DND-41 (cell line): ENCODE data around the gene CNDP2.

ENCODE experiments used
- ATAC-seq: fragments of 200-7000 bp; cut with Tn5 transposase; 3 replicates; pipeline ENCODE4 v1.9.1; 2021; ENCODE audit warnings: low read depth; ENCODE audit not compliant: insufficient read depth
- DNase-seq: peaks from one replicate; pipeline ENCODE4 v3.0.0-alpha.2; 2020
- H2AFZ ChIP-seq: 2 replicates; pipeline ENCODE4 v1.6.0; 2012; ENCODE audit warnings: low read depth, low read length
- H3K27ac ChIP-seq: 2 replicates; pipeline ENCODE4 v1.5.1; 2012; ENCODE audit warnings: low read length, inconsistent platforms
- H3K27me3 ChIP-seq: fragments of 200-600 bp; sonication (generic); 2 replicates; pipeline ENCODE4 v1.6.0; 2012; ENCODE audit warnings: low read length, mild to moderate bottlenecking, inconsistent platforms; ENCODE audit not compliant: insufficient read depth, poor library complexity
- H3K36me3 ChIP-seq: 2 replicates; pipeline ENCODE4 v1.5.1; 2012; ENCODE audit warnings: low read length, inconsistent platforms; ENCODE audit not compliant: insufficient read depth
- H3K4me1 ChIP-seq: 2 replicates; pipeline ENCODE4 v1.5.1; 2012; ENCODE audit warnings: mild to moderate bottlenecking, low read length; ENCODE audit not compliant: insufficient read depth
- H3K4me2 ChIP-seq: 2 replicates; pipeline ENCODE4 v1.6.0; 2012; ENCODE audit warnings: mild to moderate bottlenecking, moderate library complexity, low read length, inconsistent platforms; ENCODE audit not compliant: insufficient read depth
- H3K4me3 ChIP-seq, 2 experiments: fragments of 200-600 bp in 1 of 2; shearing (Covaris generic) in 1 of 2; 2 replicates each; pipeline ENCODE4 v1.5.1; 2012 to 2016; ENCODE audit warnings: inconsistent platforms in 2 of 2, low read length in 2 of 2, mild to moderate bottlenecking in 2 of 2, low read depth in 1 of 2, moderate library complexity in 1 of 2
- H3K79me2 ChIP-seq: 2 replicates; pipeline ENCODE4 v1.6.0; 2012; ENCODE audit warnings: low read length, inconsistent platforms; ENCODE audit not compliant: insufficient read depth
- H3K9ac ChIP-seq: 2 replicates; pipeline ENCODE4 v1.6.0; 2012; ENCODE audit warnings: low read depth, mild to moderate bottlenecking, inconsistent platforms, low read length, moderate library complexity
- H3K9me3 ChIP-seq: 2 replicates; pipeline ENCODE4 v1.5.1; 2012; ENCODE audit warnings: low read length, moderate library complexity, mild to moderate bottlenecking, inconsistent platforms; ENCODE audit not compliant: insufficient read depth, severe bottlenecking
- H4K20me1 ChIP-seq: 2 replicates; pipeline ENCODE4 v1.6.0; 2012; ENCODE audit warnings: low read length; ENCODE audit not compliant: insufficient read depth
- EZH2 ChIP-seq: IDR thresholded peaks from 3 replicates; pipeline ENCODE4 v1.6.1; 2012; ENCODE audit warnings: borderline replicate concordance, low read depth, mild to moderate bottlenecking, moderate library complexity, low read length, inconsistent platforms; ENCODE audit not compliant: severe bottlenecking
- TF ChIP-seq, protein P1 (sequence below): IDR thresholded peaks from 2 replicates; pipeline ENCODE4 v1.5.1; 2012; ENCODE audit warnings: borderline replicate concordance, low read length, moderate library complexity, mild to moderate bottlenecking; ENCODE audit not compliant: poor library complexity, severe bottlenecking; ENCODE audit errors: extremely low read depth

Gene CNDP2

DNA sequence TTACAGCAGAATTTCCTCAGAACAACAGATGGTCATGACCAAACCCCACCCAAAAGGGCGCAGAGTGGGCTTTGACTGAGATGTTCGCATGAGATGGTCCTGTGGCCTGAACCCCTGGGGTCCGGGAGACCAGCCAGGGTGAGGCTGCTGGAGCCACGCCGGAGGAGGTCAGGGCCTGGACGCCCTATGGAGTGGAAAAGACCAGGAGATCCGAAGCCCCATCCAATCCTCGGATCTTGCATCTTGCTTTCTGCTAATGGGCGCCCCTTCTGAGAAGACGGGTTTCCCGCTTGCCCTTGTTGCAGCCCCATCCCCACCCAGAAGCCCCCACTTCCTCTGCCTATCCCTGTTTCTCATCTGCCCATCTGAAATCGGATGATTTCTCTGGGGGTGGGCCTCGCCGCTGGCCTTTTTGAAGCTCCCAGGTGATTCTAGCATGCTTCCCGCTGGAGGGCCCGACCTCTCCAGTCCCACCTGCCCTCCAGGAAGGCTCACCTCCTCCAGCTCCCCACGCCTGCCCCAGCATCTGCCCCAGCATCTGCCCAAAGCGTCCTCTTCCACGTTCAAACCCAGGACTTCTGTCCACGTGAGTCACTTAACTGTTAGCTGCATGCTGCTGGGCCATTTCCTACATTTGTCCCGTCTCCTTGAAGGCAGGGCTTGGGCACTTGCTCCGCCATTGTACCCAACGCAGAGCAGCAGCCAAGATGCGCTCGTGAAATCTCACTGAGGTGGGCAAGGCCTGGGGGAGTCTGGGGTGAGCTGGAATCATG is 33.8 kb downstream of the CNDP2 start:
- Histone ChIP-seq H3K9ac (no peak overlapping the region), H3K27me3 (peaks cover 9% of the 10 kb centered on the region), H3K4me1 (no peaks in the 10 kb centered on the region), H3K27ac (no peak overlapping the region), H3K4me3 (no peak overlapping the region), H2AFZ (no peak overlapping the region), H3K36me3 (no peaks in the 10 kb centered on the region), H3K4me2 (no peak overlapping the region), H4K20me1 (no peaks in the 10 kb centered on the region), H3K9me3 (no peaks in the 10 kb centered on the region), H3K79me2 (no peaks in the 10 kb centered on the region)
- DNase-seq (no peak), ATAC-seq (no peak)
- no peak for TF ChIP-seq EZH2
- TF ChIP-seq, protein P1, sequence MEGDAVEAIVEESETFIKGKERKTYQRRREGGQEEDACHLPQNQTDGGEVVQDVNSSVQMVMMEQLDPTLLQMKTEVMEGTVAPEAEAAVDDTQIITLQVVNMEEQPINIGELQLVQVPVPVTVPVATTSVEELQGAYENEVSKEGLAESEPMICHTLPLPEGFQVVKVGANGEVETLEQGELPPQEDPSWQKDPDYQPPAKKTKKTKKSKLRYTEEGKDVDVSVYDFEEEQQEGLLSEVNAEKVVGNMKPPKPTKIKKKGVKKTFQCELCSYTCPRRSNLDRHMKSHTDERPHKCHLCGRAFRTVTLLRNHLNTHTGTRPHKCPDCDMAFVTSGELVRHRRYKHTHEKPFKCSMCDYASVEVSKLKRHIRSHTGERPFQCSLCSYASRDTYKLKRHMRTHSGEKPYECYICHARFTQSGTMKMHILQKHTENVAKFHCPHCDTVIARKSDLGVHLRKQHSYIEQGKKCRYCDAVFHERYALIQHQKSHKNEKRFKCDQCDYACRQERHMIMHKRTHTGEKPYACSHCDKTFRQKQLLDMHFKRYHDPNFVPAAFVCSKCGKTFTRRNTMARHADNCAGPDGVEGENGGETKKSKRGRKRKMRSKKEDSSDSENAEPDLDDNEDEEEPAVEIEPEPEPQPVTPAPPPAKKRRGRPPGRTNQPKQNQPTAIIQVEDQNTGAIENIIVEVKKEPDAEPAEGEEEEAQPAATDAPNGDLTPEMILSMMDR = no peak

DNA sequence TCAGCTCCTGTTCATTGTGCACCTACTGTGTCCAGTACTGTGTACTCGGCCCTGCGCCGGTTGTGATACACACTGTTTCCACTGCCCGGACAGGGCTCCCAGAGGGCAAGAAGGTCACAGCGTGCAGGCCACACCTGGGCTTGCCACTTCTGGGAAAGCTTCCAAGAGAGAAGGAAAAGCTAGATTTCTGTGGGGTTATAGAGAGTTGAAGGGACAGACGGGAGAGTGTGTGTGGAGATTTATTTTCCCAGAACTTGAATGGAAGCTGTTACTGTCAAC is 34.4 kb downstream of the CNDP2 start:
- peaks cover 9% of the 10 kb centered on the region for H3K27me3 ChIP-seq
- no peak overlapping the region for H3K4me2 ChIP-seq

DNA sequence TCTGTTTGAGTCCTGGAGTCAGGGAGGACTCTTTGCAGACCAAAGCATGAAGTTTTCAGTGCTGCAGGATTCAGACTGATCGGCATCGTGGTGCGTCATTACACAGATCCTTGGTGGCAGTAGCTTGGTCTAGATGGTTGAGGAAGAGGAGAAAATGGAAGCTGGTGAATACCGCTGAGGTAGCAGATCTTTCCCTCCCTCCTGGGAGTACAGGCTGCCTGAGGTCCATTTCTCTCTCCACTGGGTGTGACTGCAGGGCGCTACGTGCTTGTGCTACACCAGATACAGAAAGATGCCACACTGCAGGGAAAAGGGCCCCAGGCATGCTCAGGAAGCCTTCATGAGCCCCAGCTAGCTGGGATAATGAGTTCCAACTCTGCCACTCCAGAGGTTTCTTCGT is 34.9 kb downstream of the CNDP2 start:
- no peaks in the 10 kb centered on the region for H3K9me3 ChIP-seq
- H3K79me2 ChIP-seq = no peaks in the 10 kb centered on the region
- no peak overlapping the region for H2AFZ ChIP-seq
- H3K27me3 ChIP-seq = peaks cover 9% of the 10 kb centered on the region
- TF ChIP-seq, protein P1 = no peak
- TF ChIP-seq EZH2 = no peak
- H3K4me2 ChIP-seq = no peak overlapping the region
- H3K4me3 ChIP-seq = no peak overlapping the region
- DNase-seq (no peak), ATAC-seq (no peak)
- no peak overlapping the region for H3K27ac ChIP-seq
- no peaks in the 10 kb centered on the region for H3K4me1 ChIP-seq
- no peaks in the 10 kb centered on the region for H3K36me3 ChIP-seq
- H4K20me1 ChIP-seq = no peaks in the 10 kb centered on the region
- H3K9ac ChIP-seq = no peak overlapping the region

More for the DNA sequence above, 34.4 kb downstream of the CNDP2 start:
- Histone ChIP-seq H4K20me1 (no peaks in the 10 kb centered on the region), H3K27ac (no peak overlapping the region), H2AFZ (no peak overlapping the region), H3K9me3 (no peaks in the 10 kb centered on the region), H3K79me2 (no peaks in the 10 kb centered on the region), H3K9ac (no peak overlapping the region), H3K4me1 (no peaks in the 10 kb centered on the region), H3K36me3 (no peaks in the 10 kb centered on the region), H3K4me3 (no peak overlapping the region)
- ATAC-seq = no peak
- TF ChIP-seq EZH2 = no peak
- TF ChIP-seq, protein P1 = no peak
- no peak for DNase-seq
